CD4-positive, alpha-beta T cell treated with Interleukin-15 for 4 hours (primary cell): Measurements from ENCODE around the gene GRXCR1.

Source experiments
- DNase-seq: peaks from one replicate; pipeline ENCODE4 v3.0.0-alpha.2; 2020; ENCODE audit warnings: low spot score

GRXCR1 gene

DNA sequence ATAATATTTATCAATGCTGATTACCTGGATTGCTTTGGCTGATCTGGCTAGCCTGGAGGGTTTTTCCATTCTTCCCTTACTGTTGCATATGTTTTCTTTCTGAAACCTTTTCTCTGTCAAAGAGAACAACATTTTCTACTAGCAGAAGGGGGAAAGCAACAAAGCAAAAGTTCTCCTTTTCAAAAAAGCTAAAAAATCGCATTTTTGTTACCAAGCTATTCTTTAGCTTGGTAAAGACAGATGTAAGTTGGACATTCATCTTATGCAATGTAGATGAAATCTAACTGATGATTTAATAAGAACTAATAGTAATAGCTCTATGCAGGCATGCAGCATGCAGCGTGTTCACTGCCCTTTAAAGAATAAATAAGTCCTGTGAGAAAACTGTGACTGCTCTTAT lies at the start of gene GRXCR1:
TSS of gene GRXCR1 (plus strand) at position 301 of the 400 bp plus-strand sequence. CDS start 554 bp downstream, outside the sequence.
- DNase-seq, result no peak

DNA sequence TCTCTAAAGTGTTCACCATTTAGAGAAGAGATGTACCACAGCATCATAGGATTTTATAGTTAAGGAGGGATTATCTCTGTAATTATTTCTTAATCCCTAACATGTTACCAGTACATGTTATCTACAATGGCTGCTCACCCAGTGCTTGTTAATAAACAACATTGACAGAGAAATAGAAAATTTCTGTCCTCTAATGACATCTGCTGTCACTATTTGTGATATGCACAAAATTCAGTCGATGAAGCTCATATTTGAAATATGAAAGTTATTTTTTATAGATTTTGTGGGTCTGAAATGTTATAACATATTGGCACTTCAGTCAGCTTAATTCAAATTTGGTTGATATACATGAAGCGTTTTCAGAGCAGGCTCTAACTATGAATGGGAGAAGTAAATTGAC lies 48.8 kb upstream of the GRXCR1 start:
- no peak for DNase-seq

GRCh38 chr4:42844422-42845070 lies 48.0 kb upstream of the GRXCR1 start:
- DNase-seq, result no peak

- no peak for DNase-seq
Measured at GRCh38 chr4:42845586-42845985, 46.9 kb upstream of the GRXCR1 start.

- DNase-seq, result no peak
Measured at GRCh38 chr4:42855779-42856178, 36.7 kb upstream of the GRXCR1 start.

- DNase-seq, result peak; percentile 61
Measured at GRCh38 chr4:42865572-42866189, 26.8 kb upstream of the GRXCR1 start.

DNA sequence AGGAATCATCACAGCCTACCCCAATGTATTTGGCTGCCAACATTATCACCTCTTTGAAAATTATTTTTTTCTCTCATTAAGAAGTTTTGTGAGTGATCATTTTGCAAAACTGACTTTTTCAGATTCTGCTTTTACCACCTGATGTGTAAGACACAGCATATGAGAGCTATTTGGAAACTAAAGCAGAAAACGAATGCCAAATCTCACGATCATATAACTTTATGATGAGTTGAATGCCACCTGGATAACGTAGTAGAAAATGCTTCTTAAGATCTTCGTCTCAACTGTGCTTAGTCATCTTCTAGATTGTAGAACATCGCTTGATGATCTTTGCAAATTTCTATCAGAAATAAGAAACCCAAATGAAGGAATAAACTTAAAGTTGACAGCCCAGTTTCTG lies 21.3 kb upstream of the GRXCR1 start:
- no peak for DNase-seq

- DNase-seq, result no peak
Measured at GRCh38 chr4:42871671-42872290, 20.7 kb upstream of the GRXCR1 start.

GRCh38 chr4:42878863-42879262 lies 13.7 kb upstream of the GRXCR1 start:
- no peak for DNase-seq

DNA sequence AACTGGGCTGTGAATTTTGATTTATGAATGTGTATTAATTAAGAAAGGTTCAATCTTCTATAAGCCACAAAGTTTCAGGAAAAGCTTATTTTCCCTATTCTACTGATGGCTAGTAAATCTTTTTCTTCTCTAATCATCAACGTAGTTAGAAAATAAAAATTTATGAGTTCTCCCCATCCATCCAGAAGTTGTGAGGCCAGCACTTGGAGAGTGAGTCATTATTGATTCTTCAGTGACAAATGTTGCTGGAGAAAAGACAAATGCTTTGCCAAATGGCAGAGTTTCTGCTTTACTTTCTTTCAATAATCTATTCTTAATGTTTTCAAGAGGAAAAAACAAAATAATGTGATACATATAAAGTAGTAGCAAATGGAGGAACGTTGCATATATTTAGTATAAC lies 11.3 kb upstream of the GRXCR1 start:
- DNase-seq, result no peak

- DNase-seq, result no peak
Measured at GRCh38 chr4:42891644-42892043, 869 bp upstream of the GRXCR1 start.

- DNase-seq, result no peak
Measured at GRCh38 chr4:42895452-42895851, 2.9 kb downstream of the GRXCR1 start.

DNA sequence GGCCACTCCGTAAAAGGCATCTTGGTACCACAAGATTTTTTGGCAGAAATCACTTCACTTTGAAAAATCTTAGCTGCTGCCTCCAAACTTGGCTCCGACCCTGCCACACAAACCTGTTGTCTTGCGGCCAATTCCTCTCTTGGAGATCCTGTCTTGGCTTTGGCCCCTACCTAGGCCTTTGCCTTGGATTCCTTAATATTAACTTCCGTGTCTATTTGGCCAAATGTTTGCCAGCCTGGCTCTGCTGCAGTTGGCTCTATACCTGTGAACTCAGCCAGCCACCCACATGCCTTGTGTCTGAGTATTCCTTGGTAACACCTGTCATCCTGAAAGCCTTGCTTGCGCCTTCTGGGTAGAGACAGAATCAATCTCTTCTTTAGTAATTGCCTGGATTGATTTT lies 12.5 kb downstream of the GRXCR1 start:
- no peak for DNase-seq

DNA sequence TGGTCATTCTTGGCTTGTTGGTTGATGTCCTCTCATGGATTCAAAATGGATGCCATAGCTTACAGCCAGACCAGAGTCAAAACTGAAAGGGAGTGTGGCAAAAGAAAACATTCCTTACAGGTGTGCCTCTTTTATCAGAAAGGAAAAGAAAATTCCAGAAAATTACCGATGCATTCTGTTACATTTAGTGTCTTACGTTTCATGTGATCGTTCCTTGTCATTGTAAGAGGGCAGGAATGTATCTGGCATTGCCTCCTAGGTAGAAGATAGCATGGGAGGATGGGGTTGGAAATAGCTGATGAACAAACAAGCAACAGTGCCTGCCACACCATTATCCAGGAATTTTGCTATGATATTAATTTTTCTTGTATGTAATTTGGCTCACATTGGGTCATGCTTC lies 13.1 kb downstream of the GRXCR1 start:
- DNase-seq, result no peak

GRCh38 chr4:42906341-42906740 lies 13.8 kb downstream of the GRXCR1 start:
- DNase-seq, result no peak

- no peak for DNase-seq
Measured at GRCh38 chr4:42906891-42907759, 14.6 kb downstream of the GRXCR1 start.

DNA sequence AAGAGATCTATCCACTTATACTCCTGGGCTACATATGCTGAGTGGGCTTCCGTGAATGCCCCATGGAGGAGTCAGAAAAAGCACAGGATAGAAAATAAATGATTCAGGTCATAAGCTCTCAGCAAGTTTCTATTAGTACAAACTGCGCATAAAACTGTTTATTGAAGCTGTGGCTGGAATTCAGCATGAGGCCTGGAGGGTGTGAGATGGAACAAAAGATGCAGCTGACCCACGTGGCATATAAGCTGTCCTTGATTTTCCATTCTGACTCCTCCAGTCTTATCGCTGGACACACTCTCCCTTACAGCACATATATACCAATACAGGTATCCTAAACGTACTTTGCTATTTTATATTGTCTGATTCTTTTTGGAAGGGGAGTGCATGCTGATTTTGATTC lies 17.9 kb downstream of the GRXCR1 start:
- no peak for DNase-seq

- DNase-seq, result no peak
Measured at GRCh38 chr4:42914937-42915336, 22.4 kb downstream of the GRXCR1 start.

- DNase-seq, result no peak
Measured at GRCh38 chr4:42915484-42915883, 23.0 kb downstream of the GRXCR1 start.

DNA sequence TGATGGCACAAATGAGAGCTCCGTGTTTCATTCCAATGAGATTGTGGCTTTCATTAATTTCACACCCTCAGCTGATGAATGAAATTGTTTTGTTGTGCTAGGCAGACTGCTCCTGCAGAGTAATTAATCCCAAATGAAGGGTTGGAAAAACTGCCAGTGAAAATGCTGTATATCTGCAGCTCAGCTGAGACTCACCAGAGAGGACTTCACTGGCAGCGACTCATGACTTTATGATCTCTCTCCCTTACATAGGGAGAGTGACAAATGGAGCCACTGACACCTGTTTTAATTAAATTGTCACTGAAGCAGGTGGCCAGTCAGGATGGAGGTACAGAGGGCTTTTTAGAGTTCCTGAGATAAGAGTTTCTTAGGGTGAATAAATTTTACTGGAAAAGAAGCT lies 24.8 kb downstream of the GRXCR1 start:
- DNase-seq, result no peak

DNA sequence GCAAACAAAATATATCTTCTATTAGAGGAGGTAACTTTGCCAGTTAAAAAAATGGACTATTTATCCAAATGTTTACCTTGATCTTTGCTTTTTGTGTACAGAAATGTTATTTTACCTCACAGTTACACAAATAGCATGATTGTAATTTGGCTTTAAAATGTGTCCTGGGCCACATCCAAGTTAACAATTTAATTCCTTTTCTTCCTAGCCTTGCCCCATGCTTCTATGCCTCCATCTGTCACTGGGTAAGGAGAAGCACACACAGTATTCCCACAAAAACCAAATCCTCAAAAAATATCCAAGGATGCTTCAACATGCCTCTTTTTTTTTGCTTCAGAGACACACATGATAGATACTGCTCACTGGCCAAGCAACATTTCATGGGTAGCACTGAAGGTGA lies 30.9 kb downstream of the GRXCR1 start:
- no peak for DNase-seq

- no peak for DNase-seq
Measured at GRCh38 chr4:42925921-42926320, 33.4 kb downstream of the GRXCR1 start.

DNA sequence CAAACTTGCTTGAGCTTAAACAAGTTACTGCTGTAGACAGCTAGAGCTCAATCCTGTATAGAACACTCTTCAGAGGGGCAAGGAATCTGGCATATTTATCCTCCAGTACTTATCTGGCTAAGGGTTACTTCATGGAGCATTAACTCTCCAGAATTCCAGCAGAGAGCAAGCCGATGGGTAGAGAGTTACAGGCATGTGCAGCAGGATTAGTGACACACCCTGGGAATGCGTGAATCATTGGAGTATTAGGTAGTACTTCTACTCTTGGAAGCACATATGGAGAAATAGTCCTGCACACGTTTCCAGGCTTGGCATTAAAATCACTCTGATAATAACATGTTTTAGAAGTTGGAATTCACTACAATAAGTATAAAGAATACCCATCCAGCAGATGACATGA lies 35.4 kb downstream of the GRXCR1 start:
- no peak for DNase-seq
